ENCODE results near the gene RAPGEF6.

DNA sequence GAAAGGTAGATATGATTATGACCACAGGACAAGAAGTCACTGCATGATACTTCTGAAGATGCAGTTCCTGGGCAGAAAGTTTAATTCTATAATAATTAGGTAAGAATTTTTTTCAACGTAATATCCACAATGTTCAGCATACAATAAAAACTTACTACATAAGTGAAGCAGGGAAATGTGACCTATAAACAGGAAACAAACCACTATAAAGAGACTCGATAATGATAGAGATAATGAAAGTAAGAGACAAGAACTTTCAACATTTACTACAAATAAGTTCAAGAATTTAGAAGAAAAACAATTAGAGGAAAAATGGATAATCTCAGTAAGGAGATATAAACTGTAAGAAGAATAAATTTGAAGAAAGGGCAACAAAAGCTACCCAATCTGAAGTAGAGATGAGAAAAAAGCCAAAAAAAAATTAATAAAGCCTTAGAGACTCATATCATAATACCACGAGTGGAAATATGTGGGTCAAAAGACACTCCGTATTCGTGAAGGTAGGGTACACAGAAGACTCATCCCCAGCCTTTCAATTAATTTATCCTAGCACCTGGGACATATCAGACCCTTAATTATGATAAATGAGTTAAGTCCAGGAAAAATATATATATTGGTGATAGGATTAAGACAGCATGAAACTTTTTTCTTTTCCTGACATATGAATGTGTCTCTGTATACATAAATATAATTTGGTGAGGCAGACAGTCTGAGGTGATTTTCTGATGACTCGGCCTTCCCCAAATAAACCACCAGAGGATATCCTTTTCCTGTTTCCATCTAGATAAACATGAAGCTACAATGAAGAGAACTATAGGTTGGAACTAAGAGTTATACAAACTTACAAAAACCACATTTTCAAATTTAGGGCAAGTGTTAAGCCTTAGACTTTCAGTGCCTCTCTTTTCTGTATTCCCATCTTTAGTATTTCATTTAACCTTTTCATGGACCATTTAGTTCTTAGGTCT lies 120.4 kb downstream of the RAPGEF6 start:
- TF ChIP-seq, protein P1, sequence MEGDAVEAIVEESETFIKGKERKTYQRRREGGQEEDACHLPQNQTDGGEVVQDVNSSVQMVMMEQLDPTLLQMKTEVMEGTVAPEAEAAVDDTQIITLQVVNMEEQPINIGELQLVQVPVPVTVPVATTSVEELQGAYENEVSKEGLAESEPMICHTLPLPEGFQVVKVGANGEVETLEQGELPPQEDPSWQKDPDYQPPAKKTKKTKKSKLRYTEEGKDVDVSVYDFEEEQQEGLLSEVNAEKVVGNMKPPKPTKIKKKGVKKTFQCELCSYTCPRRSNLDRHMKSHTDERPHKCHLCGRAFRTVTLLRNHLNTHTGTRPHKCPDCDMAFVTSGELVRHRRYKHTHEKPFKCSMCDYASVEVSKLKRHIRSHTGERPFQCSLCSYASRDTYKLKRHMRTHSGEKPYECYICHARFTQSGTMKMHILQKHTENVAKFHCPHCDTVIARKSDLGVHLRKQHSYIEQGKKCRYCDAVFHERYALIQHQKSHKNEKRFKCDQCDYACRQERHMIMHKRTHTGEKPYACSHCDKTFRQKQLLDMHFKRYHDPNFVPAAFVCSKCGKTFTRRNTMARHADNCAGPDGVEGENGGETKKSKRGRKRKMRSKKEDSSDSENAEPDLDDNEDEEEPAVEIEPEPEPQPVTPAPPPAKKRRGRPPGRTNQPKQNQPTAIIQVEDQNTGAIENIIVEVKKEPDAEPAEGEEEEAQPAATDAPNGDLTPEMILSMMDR (IDR thresholded peaks at IDR 0.05) = no peak
- TF ChIP-seq POLR2AphosphoS5 (IDR thresholded peaks at IDR 0.05) (no peak), POLR2A (IDR thresholded peaks at IDR 0.05) (no peak)
